SK-N-MC (cell line): ENCODE data around the gene PCED1B.

Source experiments
- EZH2 ChIP-seq: fragments of 200-600 bp; sonication (generic); IDR thresholded peaks from one replicate; pipeline ENCODE4 v1.6.1; 2017; ENCODE audit warnings: antibody characterized with exemption
- FOXP2 ChIP-seq: optimal IDR thresholded peaks from 2 replicates; pipeline ENCODE3; 2011; ENCODE audit warnings: mild to moderate bottlenecking, moderate library complexity; ENCODE audit not compliant: insufficient read depth; ENCODE audit errors: extremely low read length, control extremely low read depth
- POLR2AphosphoS5 ChIP-seq: IDR thresholded peaks from 2 replicates; pipeline ENCODE4 v1.6.1; 2012; ENCODE audit warnings: mild to moderate bottlenecking, low read depth, low read length, borderline replicate concordance

DNA sequence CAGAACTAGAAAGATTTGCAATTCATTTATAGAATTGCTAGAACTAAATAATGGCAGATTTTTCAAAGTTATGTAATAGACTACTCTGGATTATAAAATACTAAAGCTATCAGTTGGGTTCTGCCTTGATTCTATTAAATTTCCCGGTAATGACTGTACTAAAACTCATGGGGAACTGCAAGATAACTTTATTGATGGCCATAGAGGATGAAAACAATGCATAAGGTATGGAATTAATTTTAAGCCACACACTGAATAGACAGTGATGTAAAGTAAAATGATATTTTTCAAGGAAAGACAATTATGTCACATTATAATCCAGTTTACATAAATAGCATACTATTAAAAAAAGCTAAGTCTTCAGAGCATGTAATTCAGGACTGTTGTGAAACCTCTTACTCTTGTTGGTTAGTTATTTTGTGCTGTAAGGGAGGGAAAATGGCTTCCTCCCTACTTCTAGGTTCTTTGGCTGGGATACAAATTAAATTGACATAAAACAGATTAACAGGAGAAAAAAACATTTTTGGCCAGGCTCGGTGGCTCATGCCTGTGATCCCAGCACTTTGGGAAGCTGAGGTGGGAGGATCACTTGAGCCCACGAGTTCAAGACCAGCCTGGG lies 134.7 kb downstream of the PCED1B start:
- no peak for TF ChIP-seq EZH2
- no peak for TF ChIP-seq POLR2AphosphoS5
- no peak for TF ChIP-seq FOXP2
